Muscle of back (tissue), 11 donors: ENCODE data around the gene PREX1. TPM values are rescaled to one million over a fixed set of nuclear protein-coding genes. Genes with fewer than 3 reads are reported as not detected.

Experiments
- DNase-seq, 3 donors: peaks; one replicate each; pipeline versions ENCODE4 v3.0.0 to v3.0.0-alpha.2; 2013
- polyA plus RNA-seq, 10 donors: library from polyadenylated mRNA; unstranded; fragments of 120-200 nt; gene quantifications; one replicate each; pipeline ENCODE4 v1.2.1, GENCODE V29; 2013; ENCODE audit not compliant: insufficient read length in 10 of 10

PREX1 gene
- polyA plus RNA-seq, 10 donors: 18.4 to 26.9 (median 20.0) TPM

- no peak for DNase-seq
These were observed 235.5 kb downstream of the PREX1 start for GRCh38 chr20:48592107-48592940.

- no peak for DNase-seq
These were observed 241.1 kb downstream of the PREX1 start for GRCh38 chr20:48586730-48587129.

GRCh38 chr20:48585061-48585870 lies 242.5 kb downstream of the PREX1 start:
- no peak for DNase-seq

- DNase-seq: no peak
These were observed 243.3 kb downstream of the PREX1 start for GRCh38 chr20:48584391-48585060.

GRCh38 chr20:48583801-48584200 lies 244.0 kb downstream of the PREX1 start:
- DNase-seq: no peak

- no peak for DNase-seq
These were observed 244.6 kb downstream of the PREX1 start for GRCh38 chr20:48583171-48583570.

- DNase-seq: no peak
These were observed 245.2 kb downstream of the PREX1 start for GRCh38 chr20:48582673-48582985.

GRCh38 chr20:48581167-48581566 lies 246.6 kb downstream of the PREX1 start:
- no peak for DNase-seq

- DNase-seq: no peak
These were observed 249.3 kb downstream of the PREX1 start for GRCh38 chr20:48578397-48579098.

GRCh38 chr20:48577557-48577956 lies 250.2 kb downstream of the PREX1 start:
- DNase-seq: no peak

- DNase-seq: no peak
These were observed 253.4 kb downstream of the PREX1 start for GRCh38 chr20:48574383-48574782.

Other genes with a start within 250 kb of the PREX1 start
- 10 to 100 TPM; 11.2 to 17.0 (median 14.7) TPM for gene ARFGEF2, start 93.7 kb upstream of the PREX1 start, polyA plus RNA-seq
- 10 to 100 TPM; 53.3 to 75.2 (median 64.3) TPM for gene CSE1L, start 218.3 kb upstream of the PREX1 start, polyA plus RNA-seq